PFSK-1 (cell line): ENCODE results near the gene KIAA1328.

Experiments used
- POLR2AphosphoS5 ChIP-seq: IDR thresholded peaks from 2 replicates; pipeline ENCODE4 v1.6.1; 2012; ENCODE audit warnings: low read depth, mild to moderate bottlenecking, control low read depth, low read length, moderate library complexity
- SIN3A ChIP-seq: IDR thresholded peaks from 2 replicates; pipeline ENCODE4 v1.6.1; 2012; ENCODE audit warnings: mild to moderate bottlenecking, low read length, moderate library complexity, borderline replicate concordance; ENCODE audit not compliant: insufficient read depth
- TAF1 ChIP-seq: IDR thresholded peaks from 2 replicates; pipeline ENCODE4 v1.6.1; 2012; ENCODE audit warnings: low read length, control low read depth, borderline replicate concordance; ENCODE audit not compliant: insufficient read depth

- no peak for TF ChIP-seq TAF1
- TF ChIP-seq SIN3A, result no peak
- no peak for TF ChIP-seq POLR2AphosphoS5
Measured at GRCh38 chr18:37235583-37235982, 406.7 kb downstream of the KIAA1328 start.
